Heart right ventricle (tissue), 16 donors: ENCODE measurements around the gene ZNF423. TPM values are rescaled to one million over a fixed set of nuclear protein-coding genes. Genes with fewer than 3 reads are reported as not detected.
A peak's percentile ranks its signal among the peaks of the same experiment; 100 is the strongest.

Source experiments
- ATAC-seq, 8 donors: fragments of 200-7000 bp; cut with Tn5 transposase; one replicate each; pipeline ENCODE4 v1.9.1; 2020; ENCODE audit warnings: mild to moderate bottlenecking in 8 of 8, moderate library complexity in 8 of 8, moderate number of reproducible peaks in 1 of 8
- DNase-seq, 2 donors: peaks; one replicate each; pipeline ENCODE4 v3.0.0-alpha.2; 2020
- H3K27ac ChIP-seq, 10 donors: fragments of 200-600 bp; sonication (generic) in 2 of 10; one replicate each; pipeline versions ENCODE4 v1.5.0 to v1.8.0; 2020 to 2022; ENCODE audit warnings: mild to moderate bottlenecking in 3 of 10
- H3K27me3 ChIP-seq, 7 donors: fragments of 200-600 bp; one replicate each; pipeline ENCODE4 v1.8.0; 2021 to 2022; ENCODE audit warnings: mild to moderate bottlenecking in 2 of 7
- H3K36me3 ChIP-seq, 9 donors: fragments of 200-600 bp; sonication (generic) in 1 of 9; one replicate each; pipeline versions ENCODE4 v1.5.0 to v1.8.0; 2020 to 2022; ENCODE audit warnings: mild to moderate bottlenecking in 2 of 9
- H3K4me1 ChIP-seq, 9 donors: fragments of 200-600 bp; sonication (generic) in 1 of 9; one replicate each; pipeline versions ENCODE4 v1.5.0 to v1.8.0; 2020 to 2022; ENCODE audit warnings: mild to moderate bottlenecking in 4 of 9
- H3K4me3 ChIP-seq, 10 donors: fragments of 200-600 bp; sonication (generic) in 2 of 10; one replicate each; pipeline versions ENCODE4 v1.5.0 to v1.8.0; 2020 to 2022; ENCODE audit warnings: mild to moderate bottlenecking in 7 of 10, moderate library complexity in 2 of 10
- H3K9me3 ChIP-seq, 11 donors: fragments of 200-600 bp in 10 of 11; sonication (generic) in 2 of 11; one replicate each; pipeline versions ENCODE4 v1.5.0 to v1.8.0; 2013 to 2022; ENCODE audit warnings: mild to moderate bottlenecking in 2 of 11, control low read depth in 1 of 11, moderate library complexity in 1 of 11
- WGBS, 2 donors: extraction: QIAGEN DNeasy Blood & Tissue Kit; methylation state at CpG; one replicate each; pipeline ENCODE4 v1.1.7; 2013; ENCODE audit warnings: inconsistent platforms in 1 of 2; 5-methylcytosine and 5-hydroxymethylcytosine counted together
- intact Hi-C, 10 donors: fragments of 100-400 bp; cut with DNase I; formaldehyde crosslinking; loops; one replicate each; pipeline versions ENCODE4 v1.11.1 to v1.14.2; 2022
- polyA plus RNA-seq, 2 donors: library from polyadenylated mRNA; stranded (reverse); fragments of 200-250 nt; gene quantifications; one replicate each; pipeline ENCODE4 v1.2.3, GENCODE V29; 2013
- total RNA-seq, 10 donors: library from RNA; stranded (reverse); fragmentation: NEBNext Ultra II Directional in 3 of 10; extraction: Animal tissue kit (Norgen Biotek cat#: 25700) in 3 of 10; gene quantifications; one replicate each; pipeline versions ENCODE4 v1.2.1 to v1.2.4, GENCODE V29; 2021 to 2023
- TF ChIP-seq, protein P1 (sequence below), 9 donors: fragments of 200-600 bp; sonication (generic) in 2 of 9; IDR thresholded peaks; one replicate each; pipeline versions ENCODE4 v1.5.0 to v1.8.0; 2021 to 2022; ENCODE audit warnings: antibody characterized with exemption in 9 of 9, mild to moderate bottlenecking in 5 of 9, moderate library complexity in 1 of 9
- donor health status: Arrhythmogenic right ventricular cardiomyopathy.
- donor health status: ischemic (EF 13 %, LVEDD 7.1; RV severe dilation, severe dysfunction).
- donor health status: healthy with polysubstance abuse.
- donor health status: DM: no; HTN: yes; CAD: no.
- donor health status: DM: no; HTN: no; CAD: no.
- donor health status: ischemic (EF 25% LVEDD 6.9; RV normal size, moderate dysfunction).
- donor health status: ischemic (EF 25% LVEDD 5.7; RV mildly dilated, moderate dysfunction).
- donor health status: healthy.
- donor health status: DM: yes; HTN: yes; CAD: no.
- donor health status: Ischemic cardiomyopathy.
- donor health status: ischemic (EF 35%, LVEDD 5.7; RV mildly dilated, moderate dysfunction).
- donor health status: nonischemic (EF 11% LVEDD 7.7; RV severe dilation, severe dysfunction).
- donor health status: DM: yes; HTN: yes; CAD: no.
- donor health status: PGD.
- donor health status: ischemic (EF 29% LVEDD 5.4; RV normal size, mild dysfunction).
- donor health status: nonischemic (EF 23%, LVEDD 6.1; RV moderate dilation, normal function).

The ZNF423 gene
- total and polyA plus RNA-seq, 12 donors: 2.6 to 10.6 (median 7.0) TPM

GRCh38 chr16:49781401-49781800, 74.5 kb downstream of the ZNF423 start:
- no peak for DNase-seq
- intact Hi-C loops: no loop called here
- H3K27ac ChIP-seq: no peak overlapping the region
- H3K4me1 ChIP-seq: peaks cover 4 to 53% (median 26%) of the 10 kb centered on the region in 9 donors
- H3K9me3 ChIP-seq: no peaks in the 10 kb centered on the region
- TF ChIP-seq, protein P1, sequence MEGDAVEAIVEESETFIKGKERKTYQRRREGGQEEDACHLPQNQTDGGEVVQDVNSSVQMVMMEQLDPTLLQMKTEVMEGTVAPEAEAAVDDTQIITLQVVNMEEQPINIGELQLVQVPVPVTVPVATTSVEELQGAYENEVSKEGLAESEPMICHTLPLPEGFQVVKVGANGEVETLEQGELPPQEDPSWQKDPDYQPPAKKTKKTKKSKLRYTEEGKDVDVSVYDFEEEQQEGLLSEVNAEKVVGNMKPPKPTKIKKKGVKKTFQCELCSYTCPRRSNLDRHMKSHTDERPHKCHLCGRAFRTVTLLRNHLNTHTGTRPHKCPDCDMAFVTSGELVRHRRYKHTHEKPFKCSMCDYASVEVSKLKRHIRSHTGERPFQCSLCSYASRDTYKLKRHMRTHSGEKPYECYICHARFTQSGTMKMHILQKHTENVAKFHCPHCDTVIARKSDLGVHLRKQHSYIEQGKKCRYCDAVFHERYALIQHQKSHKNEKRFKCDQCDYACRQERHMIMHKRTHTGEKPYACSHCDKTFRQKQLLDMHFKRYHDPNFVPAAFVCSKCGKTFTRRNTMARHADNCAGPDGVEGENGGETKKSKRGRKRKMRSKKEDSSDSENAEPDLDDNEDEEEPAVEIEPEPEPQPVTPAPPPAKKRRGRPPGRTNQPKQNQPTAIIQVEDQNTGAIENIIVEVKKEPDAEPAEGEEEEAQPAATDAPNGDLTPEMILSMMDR (IDR thresholded peaks at IDR 0.05): no peak
- H3K36me3 ChIP-seq: no peaks in the 10 kb centered on the region
- H3K4me3 ChIP-seq: no peak overlapping the region
- H3K27me3 ChIP-seq: no peaks in the 10 kb centered on the region
- peak in 3 of 8 donors; percentile 30 to 34 (median 33) for ATAC-seq
- WGBS, 2 donors: 59 to 75% methylated on average over 14 of the region's 14 CpGs

DNA sequence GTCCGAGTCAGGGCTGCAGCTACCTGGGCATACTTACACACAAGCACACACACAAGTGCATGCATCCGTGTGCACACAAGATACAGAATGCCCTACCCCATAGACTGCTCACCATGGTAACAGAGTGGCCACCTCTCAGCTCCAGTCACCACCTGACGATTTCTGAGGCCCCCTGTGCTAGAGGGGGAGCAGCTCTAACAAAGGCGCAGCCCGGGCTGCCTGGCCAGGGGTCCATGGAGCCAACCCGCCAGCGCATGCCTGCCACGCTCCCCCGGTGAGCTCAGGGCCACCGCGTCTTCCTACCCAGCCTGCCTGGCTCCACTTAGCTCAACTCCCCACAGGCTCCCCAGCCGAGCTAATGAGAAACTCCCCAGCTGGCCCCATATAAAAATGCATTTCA, 75.5 kb downstream of the ZNF423 start:
- Histone ChIP-seq H3K4me3 (no peak overlapping the region), H3K4me1 (peaks cover 4 to 61% (median 36%) of the 10 kb centered on the region in 9 donors), H3K27me3 (no peaks in the 10 kb centered on the region), H3K36me3 (no peaks in the 10 kb centered on the region), H3K27ac (no peak overlapping the region), H3K9me3 (no peaks in the 10 kb centered on the region)
- intact Hi-C loops: no loop called here
- ATAC-seq (no peak), DNase-seq (no peak)
- TF ChIP-seq, protein P1 (IDR thresholded peaks at IDR 0.05): no peak
- WGBS, 2 donors: 69 to 74% methylated on average over 12 of the region's 12 CpGs

DNA sequence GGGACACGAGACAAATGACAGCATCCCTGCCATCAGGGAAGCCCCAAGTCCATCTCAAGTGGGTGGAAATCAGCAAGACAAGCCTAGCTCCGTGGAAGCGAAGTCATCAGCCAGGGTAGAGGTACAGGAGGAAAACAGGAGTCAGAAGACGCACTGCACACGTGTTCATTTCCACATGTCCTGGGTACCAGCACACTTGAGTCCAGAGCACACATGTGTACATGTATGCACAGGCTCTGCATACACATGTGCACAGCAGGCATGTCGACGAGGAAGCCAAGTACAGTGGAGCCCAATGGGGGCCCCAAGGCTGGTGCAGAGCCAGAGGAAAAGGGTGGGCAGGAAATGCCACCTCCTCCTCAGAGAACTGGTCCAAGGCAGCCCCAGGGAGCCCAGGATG, 75.9 kb downstream of the ZNF423 start:
- no peaks in the 10 kb centered on the region for H3K36me3 ChIP-seq
- H3K27ac ChIP-seq: no peak overlapping the region
- DNase-seq (no peak), ATAC-seq (no peak)
- H3K9me3 ChIP-seq: no peaks in the 10 kb centered on the region
- no peaks in the 10 kb centered on the region for H3K27me3 ChIP-seq
- H3K4me3 ChIP-seq: no peak overlapping the region
- intact Hi-C loops: loop anchor here in 5 of 10 donors (5.0 to 10.0 kb wide), 4 partner anchors 37 to 77 kb away; partner anchors contain the start of gene ZNF423 (in 2 of the 5)
- H3K4me1 ChIP-seq: peaks cover 4 to 65% (median 40%) of the 10 kb centered on the region in 9 donors
- TF ChIP-seq, protein P1 (IDR thresholded peaks at IDR 0.05): no peak
- 67 to 71% methylated on average over 7 of the region's 7 CpGs for WGBS, 2 donors

DNA sequence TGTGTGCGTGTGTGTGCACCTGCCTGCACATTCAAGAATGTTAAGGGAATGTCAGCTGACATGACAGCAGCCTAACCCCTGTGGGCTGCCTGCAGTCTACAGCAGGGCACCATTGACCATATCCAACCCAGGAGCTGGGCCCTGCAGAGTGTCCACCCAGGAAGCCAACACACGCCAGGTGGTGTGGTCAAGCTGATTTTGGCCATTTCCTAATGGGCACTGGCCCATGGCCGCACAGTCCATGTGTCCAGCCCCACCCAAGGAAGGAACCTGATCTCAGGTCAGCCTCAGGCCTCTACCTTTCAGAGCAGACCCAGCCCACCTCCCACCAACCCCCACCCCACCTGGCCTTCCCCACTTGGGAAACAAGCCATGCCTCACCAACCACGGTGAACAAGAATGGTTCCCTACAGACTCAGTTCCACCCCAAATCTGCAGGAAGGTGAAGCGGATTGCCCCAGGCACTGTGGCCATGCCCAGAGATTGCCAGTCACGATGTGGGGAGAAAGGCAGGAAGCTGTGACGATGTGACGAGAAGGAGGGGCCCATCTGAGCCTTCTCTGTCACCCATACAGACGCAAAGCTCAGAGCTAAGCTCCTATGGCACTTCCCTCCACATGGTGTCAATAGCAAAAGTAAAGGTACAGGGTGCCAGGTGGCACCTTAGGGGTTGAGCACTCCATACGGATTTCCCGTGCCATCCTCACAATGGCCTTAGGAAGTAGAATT, 77.5 kb downstream of the ZNF423 start:
- no peaks in the 10 kb centered on the region for H3K27me3 ChIP-seq
- intact Hi-C loops: loop anchor here in 5 of 10 donors (5.0 to 10.0 kb wide), 4 partner anchors 39 to 79 kb away; partner anchors contain the start of gene ZNF423 (in 2 of the 5)
- H3K27ac ChIP-seq: peak overlapping the region in 2 of 10 donors; percentile 16 to 21
- no peak overlapping the region for H3K4me3 ChIP-seq
- no peaks in the 10 kb centered on the region for H3K9me3 ChIP-seq
- TF ChIP-seq, protein P1 (IDR thresholded peaks at IDR 0.05): no peak
- 84 to 88% methylated on average over 11 of the region's 11 CpGs for WGBS, 2 donors
- no peak for ATAC-seq
- DNase-seq: no peak
- H3K36me3 ChIP-seq: no peaks in the 10 kb centered on the region
- peaks cover 8 to 81% (median 56%) of the 10 kb centered on the region in 9 donors for H3K4me1 ChIP-seq
